WTC11 (cell line): ENCODE results near the gene KIAA0232. TPM values are rescaled to one million over a fixed set of nuclear protein-coding genes. Genes with fewer than 3 reads are reported as not detected.

ENCODE experiments used
- ATAC-seq: fragments of 200-7000 bp; cut with Tn5 transposase; 2 replicates; pipeline ENCODE4 v1.10.0; 2021; ENCODE audit warnings: mild to moderate bottlenecking, moderate library complexity
- CTCF ChIA-PET: fragments of 300-600 bp; sonication (Branson Sonifier 250); formaldehyde crosslinking; loops from one replicate; lab custom pipeline; 2021; ENCODE audit warnings: antibody characterized with exemption; lab: Charles Lee
- POLR2A ChIA-PET: fragments of 350-600 bp; sonication (Branson Sonifier 250); formaldehyde crosslinking; loops from one replicate; lab custom pipeline; 2021; ENCODE audit warnings: antibody characterized with exemption; lab: Charles Lee
- DNase-seq: peaks from one replicate; pipeline ENCODE4 v3.0.0; 2021; ENCODE audit warnings: low spot score
- H3K27ac Mint-ChIP-seq: 2 replicates; pipeline ENCODE4 v1.8.0; 2021; ENCODE audit warnings: mixed read lengths
- H3K27me3 Mint-ChIP-seq: 2 replicates; pipeline ENCODE4 v1.8.0; 2021; ENCODE audit warnings: low read depth, mild to moderate bottlenecking, moderate library complexity, mixed read lengths
- H3K36me3 Mint-ChIP-seq: 2 replicates; pipeline ENCODE4 v1.8.0; 2021; ENCODE audit warnings: mixed read lengths
- H3K4me1 Mint-ChIP-seq: 2 replicates; pipeline ENCODE4 v1.8.0; 2022; ENCODE audit warnings: mixed read lengths
- H3K4me3 Mint-ChIP-seq: 2 replicates; pipeline ENCODE4 v1.8.0; 2021; ENCODE audit warnings: mild to moderate bottlenecking, moderate library complexity, mixed read lengths
- H3K9me3 Mint-ChIP-seq: 2 replicates; pipeline ENCODE4 v1.8.0; 2021; ENCODE audit warnings: mixed read lengths
- CREB1 ChIP-seq: sonication (generic); formaldehyde crosslinking; IDR thresholded peaks from 2 replicates; pipeline ENCODE4 v1.8.0; 2023; ENCODE audit warnings: mild to moderate bottlenecking, missing genetic modification reagents
- ESRRA ChIP-seq: sonication (generic); formaldehyde crosslinking; IDR thresholded peaks from 2 replicates; pipeline ENCODE4 v1.8.1; 2022; ENCODE audit warnings: mild to moderate bottlenecking, missing genetic modification reagents, borderline replicate concordance
- ETV6 ChIP-seq: sonication (generic); formaldehyde crosslinking; IDR thresholded peaks from 2 replicates; pipeline ENCODE4 v1.8.1; 2022; ENCODE audit warnings: mild to moderate bottlenecking, missing genetic modification reagents
- FOXJ3 ChIP-seq: sonication (generic); formaldehyde crosslinking; IDR thresholded peaks from 2 replicates; pipeline ENCODE4 v1.9.0; 2021; ENCODE audit warnings: missing genetic modification reagents, mild to moderate bottlenecking, borderline replicate concordance
- GRHL2 ChIP-seq: fragments of 250-450 bp; sonication (Bioruptor Pico); IDR thresholded peaks from 2 replicates; pipeline ENCODE4 v1.8.0; 2022; ENCODE audit warnings: mild to moderate bottlenecking, moderate library complexity; ENCODE audit not compliant: insufficient replicate concordance, severe bottlenecking
- JAZF1 ChIP-seq: fragments of 250-450 bp; sonication (Bioruptor Pico); IDR thresholded peaks from 2 replicates; pipeline ENCODE4 v1.9.0; 2021; ENCODE audit warnings: moderate library complexity, mild to moderate bottlenecking, inconsistent platforms
- KAT7 ChIP-seq: sonication (generic); formaldehyde crosslinking; IDR thresholded peaks from 2 replicates; pipeline ENCODE4 v1.8.1; 2023; ENCODE audit warnings: missing genetic modification reagents, mild to moderate bottlenecking, borderline replicate concordance
- MYBL2 ChIP-seq: sonication (generic); formaldehyde crosslinking; IDR thresholded peaks from 2 replicates; pipeline ENCODE4 v1.8.1; 2023; ENCODE audit warnings: mild to moderate bottlenecking, moderate library complexity, missing genetic modification reagents
- NFYB ChIP-seq: sonication (generic); formaldehyde crosslinking; conservative IDR thresholded peaks from 2 replicates; pipeline ENCODE4 v1.8.0; 2022; ENCODE audit warnings: low read depth, missing genetic modification reagents
- NR1H2 ChIP-seq: sonication (generic); formaldehyde crosslinking; IDR thresholded peaks from 2 replicates; pipeline ENCODE4 v1.9.0; 2021; ENCODE audit warnings: mild to moderate bottlenecking, moderate library complexity, missing genetic modification reagents
- NR3C1 ChIP-seq: sonication (generic); formaldehyde crosslinking; conservative IDR thresholded peaks from 2 replicates; pipeline ENCODE4 v1.8.1; 2023; ENCODE audit warnings: low read depth, mild to moderate bottlenecking, missing genetic modification reagents
- SMAD3 ChIP-seq: sonication (generic); formaldehyde crosslinking; IDR thresholded peaks from 2 replicates; pipeline ENCODE4 v1.8.0; 2022; ENCODE audit warnings: missing genetic modification reagents, mild to moderate bottlenecking, borderline replicate concordance
- SOX15 ChIP-seq: fragments of 250-450 bp; sonication (Bioruptor Pico); IDR thresholded peaks from 2 replicates; pipeline ENCODE4 v1.9.0; 2021; ENCODE audit warnings: mild to moderate bottlenecking
- SP1 ChIP-seq: sonication (generic); formaldehyde crosslinking; conservative IDR thresholded peaks from 2 replicates; pipeline ENCODE4 v1.8.1; 2022; ENCODE audit warnings: missing genetic modification reagents
- ZBTB21 ChIP-seq: sonication (generic); formaldehyde crosslinking; IDR thresholded peaks from 2 replicates; pipeline ENCODE4 v1.8.1; 2023; ENCODE audit warnings: mild to moderate bottlenecking, missing genetic modification reagents, borderline replicate concordance
- ZNF317 ChIP-seq: sonication (generic); formaldehyde crosslinking; IDR thresholded peaks from 2 replicates; pipeline ENCODE4 v1.8.1; 2023; ENCODE audit warnings: low read depth, mild to moderate bottlenecking, moderate library complexity, missing genetic modification reagents, borderline replicate concordance
- total RNA-seq: library from RNA; stranded (reverse); gene quantifications from 3 replicates; pipeline ENCODE4 v1.2.3, GENCODE V29; 2021
- TF ChIP-seq, protein P1 (sequence below): fragments of 250-450 bp; sonication (Bioruptor Pico); IDR thresholded peaks from 2 replicates; pipeline ENCODE4 v1.9.0; 2021; ENCODE audit warnings: moderate library complexity, mild to moderate bottlenecking, inconsistent platforms, borderline replicate concordance
- TF ChIP-seq, protein P2 (sequence below): sonication (generic); formaldehyde crosslinking; IDR thresholded peaks from 2 replicates; pipeline ENCODE4 v1.8.0; 2023; ENCODE audit warnings: missing genetic modification reagents, mild to moderate bottlenecking, borderline replicate concordance
- TF ChIP-seq, protein P3 (sequence below): sonication (generic); formaldehyde crosslinking; IDR thresholded peaks from 2 replicates; pipeline ENCODE4 v1.8.0; 2022; ENCODE audit warnings: mild to moderate bottlenecking, missing genetic modification reagents
- TF ChIP-seq, protein P4 (sequence below): sonication (generic); formaldehyde crosslinking; IDR thresholded peaks from 2 replicates; pipeline ENCODE4 v1.8.1; 2022; ENCODE audit warnings: mild to moderate bottlenecking, missing genetic modification reagents, moderate library complexity, borderline replicate concordance
- TF ChIP-seq, protein P5 (sequence below): fragments of 250-450 bp; sonication (Bioruptor Pico); IDR thresholded peaks from 2 replicates; pipeline ENCODE4 v1.8.0; 2021; ENCODE audit warnings: mild to moderate bottlenecking
- TF ChIP-seq, protein P6 (sequence below): fragments of 250-450 bp; sonication (Bioruptor Pico); IDR thresholded peaks from 2 replicates; pipeline ENCODE4 v1.9.0; 2021; ENCODE audit warnings: mild to moderate bottlenecking

The KIAA0232 gene
- total RNA-seq, 1 experiment from 2014 or later, result 23.2 TPM

DNA sequence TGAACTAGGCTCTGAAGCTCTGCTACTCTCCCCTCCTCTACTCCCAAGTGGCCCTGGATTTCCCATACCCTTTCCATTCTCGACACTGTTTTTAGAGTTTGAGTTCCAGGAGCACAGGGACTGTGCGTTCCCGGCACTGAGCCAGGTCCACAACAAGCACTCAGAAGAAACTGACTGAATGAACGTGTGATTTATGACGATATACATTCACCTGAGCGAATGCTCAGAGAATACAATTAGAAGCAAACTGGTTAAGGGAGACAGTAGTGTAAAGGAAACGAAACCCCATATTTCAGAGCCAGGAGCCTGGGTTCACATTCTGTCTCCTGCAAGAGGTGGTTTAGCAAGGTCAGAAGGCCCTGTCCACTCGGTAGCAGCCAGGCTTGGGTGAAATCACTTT lies 1.4 kb upstream of the KIAA0232 start:
- no peak for DNase-seq
- H3K27me3 Mint-ChIP-seq, result peaks cover 6% of the 10 kb centered on the region
- TF ChIP-seq NR1H2 (CRISPR knock-in tag) (no peak), ZNF317 (no peak), FOXJ3 (CRISPR knock-in tag) (no peak), ESRRA (CRISPR knock-in tag) (no peak), JAZF1 (no peak), KAT7 (no peak), GRHL2 (CRISPR knock-in tag) (no peak), MYBL2 (CRISPR knock-in tag) (no peak)
- TF ChIP-seq, protein P1, sequence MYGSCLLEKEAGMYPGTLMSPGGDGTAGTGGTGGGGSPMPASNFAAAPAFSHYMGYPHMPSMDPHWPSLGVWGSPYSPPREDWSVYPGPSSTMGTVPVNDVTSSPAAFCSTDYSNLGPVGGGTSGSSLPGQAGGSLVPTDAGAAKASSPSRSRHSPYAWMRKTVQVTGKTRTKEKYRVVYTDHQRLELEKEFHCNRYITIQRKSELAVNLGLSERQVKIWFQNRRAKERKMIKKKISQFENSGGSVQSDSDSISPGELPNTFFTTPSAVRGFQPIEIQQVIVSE, result no peak
- TF ChIP-seq, protein P2, sequence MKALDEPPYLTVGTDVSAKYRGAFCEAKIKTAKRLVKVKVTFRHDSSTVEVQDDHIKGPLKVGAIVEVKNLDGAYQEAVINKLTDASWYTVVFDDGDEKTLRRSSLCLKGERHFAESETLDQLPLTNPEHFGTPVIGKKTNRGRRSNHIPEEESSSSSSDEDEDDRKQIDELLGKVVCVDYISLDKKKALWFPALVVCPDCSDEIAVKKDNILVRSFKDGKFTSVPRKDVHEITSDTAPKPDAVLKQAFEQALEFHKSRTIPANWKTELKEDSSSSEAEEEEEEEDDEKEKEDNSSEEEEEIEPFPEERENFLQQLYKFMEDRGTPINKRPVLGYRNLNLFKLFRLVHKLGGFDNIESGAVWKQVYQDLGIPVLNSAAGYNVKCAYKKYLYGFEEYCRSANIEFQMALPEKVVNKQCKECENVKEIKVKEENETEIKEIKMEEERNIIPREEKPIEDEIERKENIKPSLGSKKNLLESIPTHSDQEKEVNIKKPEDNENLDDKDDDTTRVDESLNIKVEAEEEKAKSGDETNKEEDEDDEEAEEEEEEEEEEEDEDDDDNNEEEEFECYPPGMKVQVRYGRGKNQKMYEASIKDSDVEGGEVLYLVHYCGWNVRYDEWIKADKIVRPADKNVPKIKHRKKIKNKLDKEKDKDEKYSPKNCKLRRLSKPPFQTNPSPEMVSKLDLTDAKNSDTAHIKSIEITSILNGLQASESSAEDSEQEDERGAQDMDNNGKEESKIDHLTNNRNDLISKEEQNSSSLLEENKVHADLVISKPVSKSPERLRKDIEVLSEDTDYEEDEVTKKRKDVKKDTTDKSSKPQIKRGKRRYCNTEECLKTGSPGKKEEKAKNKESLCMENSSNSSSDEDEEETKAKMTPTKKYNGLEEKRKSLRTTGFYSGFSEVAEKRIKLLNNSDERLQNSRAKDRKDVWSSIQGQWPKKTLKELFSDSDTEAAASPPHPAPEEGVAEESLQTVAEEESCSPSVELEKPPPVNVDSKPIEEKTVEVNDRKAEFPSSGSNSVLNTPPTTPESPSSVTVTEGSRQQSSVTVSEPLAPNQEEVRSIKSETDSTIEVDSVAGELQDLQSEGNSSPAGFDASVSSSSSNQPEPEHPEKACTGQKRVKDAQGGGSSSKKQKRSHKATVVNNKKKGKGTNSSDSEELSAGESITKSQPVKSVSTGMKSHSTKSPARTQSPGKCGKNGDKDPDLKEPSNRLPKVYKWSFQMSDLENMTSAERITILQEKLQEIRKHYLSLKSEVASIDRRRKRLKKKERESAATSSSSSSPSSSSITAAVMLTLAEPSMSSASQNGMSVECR, result no peak
- TF ChIP-seq, protein P3, sequence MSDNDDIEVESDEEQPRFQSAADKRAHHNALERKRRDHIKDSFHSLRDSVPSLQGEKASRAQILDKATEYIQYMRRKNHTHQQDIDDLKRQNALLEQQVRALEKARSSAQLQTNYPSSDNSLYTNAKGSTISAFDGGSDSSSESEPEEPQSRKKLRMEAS, result no peak
- ATAC-seq, result no peak
- ChIA-PET POLR2A (no interaction called here), CTCF (interaction anchor here (1.0 to 2.6 kb wide), 4 partner anchors 13 to 93 kb away, joined by 3 to 13 read pairs (median 5); no protein-coding TSS in a partner anchor)
- H3K9me3 Mint-ChIP-seq, result no peaks in the 10 kb centered on the region
- no peak overlapping the region for H3K27ac Mint-ChIP-seq
- H3K4me1 Mint-ChIP-seq, result peaks cover 46% of the 10 kb centered on the region
- H3K36me3 Mint-ChIP-seq, result no peaks in the 10 kb centered on the region
- H3K4me3 Mint-ChIP-seq, result peak overlapping the region; percentile 60

DNA sequence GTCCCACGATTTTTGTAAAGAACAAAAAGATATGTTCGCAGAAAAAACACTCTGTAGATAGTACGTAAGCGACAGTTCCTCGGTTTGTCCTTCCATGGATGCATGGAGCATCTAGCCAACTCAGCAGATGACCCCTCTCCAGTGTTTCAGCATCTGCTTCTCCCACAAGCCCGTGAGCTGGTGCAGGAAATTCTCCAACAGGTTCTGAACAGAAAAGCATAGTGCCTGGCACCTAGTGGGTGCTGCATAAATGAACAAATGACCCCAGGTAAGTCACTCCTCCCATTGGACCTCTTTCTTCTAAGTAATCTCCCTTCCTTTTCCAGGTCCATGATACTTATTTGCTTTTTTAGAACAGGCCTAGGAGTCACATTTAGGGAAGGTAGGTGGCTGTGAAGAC lies 966 bp upstream of the KIAA0232 start:
- Mint-ChIP-seq H3K4me3 (peak overlapping the region; percentile 60), H3K27ac (no peak overlapping the region), H3K9me3 (no peaks in the 10 kb centered on the region), H3K36me3 (no peaks in the 10 kb centered on the region), H3K27me3 (peaks cover 6% of the 10 kb centered on the region), H3K4me1 (peaks cover 46% of the 10 kb centered on the region)
- ChIA-PET POLR2A (no interaction called here), CTCF (interaction anchor here (1.0 to 1.4 kb wide), 2 partner anchors 19 to 92 kb away, joined by 3 to 4 read pairs; no protein-coding TSS in a partner anchor)
- no peak for TF ChIP-seq ETV6 (CRISPR knock-in tag)
- TF ChIP-seq, protein P3, result 0 out of 2 replicates have a peak, but pooled peaks have one; percentile 25
- no peak for DNase-seq
- ATAC-seq, result no peak

DNA sequence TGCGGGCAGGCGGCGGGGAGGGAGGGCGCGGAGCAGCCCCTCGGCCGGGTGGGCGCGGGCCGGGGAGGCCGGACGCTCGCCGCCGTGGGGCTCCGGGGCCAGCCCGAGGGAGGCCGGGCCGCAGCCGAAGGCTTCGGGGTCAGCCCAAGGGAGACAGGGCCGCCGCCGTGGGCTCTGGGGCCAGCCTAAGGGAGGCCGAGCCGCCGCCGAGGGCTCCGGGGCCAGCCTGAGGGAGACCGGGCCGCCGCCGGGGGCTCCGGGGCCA lies 251 bp downstream of the KIAA0232 start:
- H3K4me3 Mint-ChIP-seq, result no peak overlapping the region
- DNase-seq (no peak), ATAC-seq (no peak)
- CTCF ChIA-PET, result interaction anchor here (1.4 to 2.2 kb wide), 2 partner anchors 81 to 91 kb away, joined by 4 read pairs; no protein-coding TSS in a partner anchor
- POLR2A ChIA-PET, result no interaction called here
- peaks cover 44% of the 10 kb centered on the region for H3K4me1 Mint-ChIP-seq
- H3K36me3 Mint-ChIP-seq, result no peaks in the 10 kb centered on the region
- H3K9me3 Mint-ChIP-seq, result no peaks in the 10 kb centered on the region
- H3K27ac Mint-ChIP-seq, result no peak overlapping the region
- H3K27me3 Mint-ChIP-seq, result peaks cover 6% of the 10 kb centered on the region
- TF ChIP-seq NFYB (CRISPR knock-in tag) (no peak), ZNF317 (no peak), ZBTB21 (no peak), CREB1 (CRISPR knock-in tag) (no peak), ETV6 (CRISPR knock-in tag) (no peak), SOX15 (CRISPR knock-in tag) (no peak), SMAD3 (CRISPR knock-in tag) (no peak), NR3C1 (CRISPR knock-in tag) (no peak), SP1 (CRISPR knock-in tag) (no peak)
- TF ChIP-seq, protein P4, sequence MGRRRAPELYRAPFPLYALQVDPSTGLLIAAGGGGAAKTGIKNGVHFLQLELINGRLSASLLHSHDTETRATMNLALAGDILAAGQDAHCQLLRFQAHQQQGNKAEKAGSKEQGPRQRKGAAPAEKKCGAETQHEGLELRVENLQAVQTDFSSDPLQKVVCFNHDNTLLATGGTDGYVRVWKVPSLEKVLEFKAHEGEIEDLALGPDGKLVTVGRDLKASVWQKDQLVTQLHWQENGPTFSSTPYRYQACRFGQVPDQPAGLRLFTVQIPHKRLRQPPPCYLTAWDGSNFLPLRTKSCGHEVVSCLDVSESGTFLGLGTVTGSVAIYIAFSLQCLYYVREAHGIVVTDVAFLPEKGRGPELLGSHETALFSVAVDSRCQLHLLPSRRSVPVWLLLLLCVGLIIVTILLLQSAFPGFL, result no peak
- TF ChIP-seq, protein P5, sequence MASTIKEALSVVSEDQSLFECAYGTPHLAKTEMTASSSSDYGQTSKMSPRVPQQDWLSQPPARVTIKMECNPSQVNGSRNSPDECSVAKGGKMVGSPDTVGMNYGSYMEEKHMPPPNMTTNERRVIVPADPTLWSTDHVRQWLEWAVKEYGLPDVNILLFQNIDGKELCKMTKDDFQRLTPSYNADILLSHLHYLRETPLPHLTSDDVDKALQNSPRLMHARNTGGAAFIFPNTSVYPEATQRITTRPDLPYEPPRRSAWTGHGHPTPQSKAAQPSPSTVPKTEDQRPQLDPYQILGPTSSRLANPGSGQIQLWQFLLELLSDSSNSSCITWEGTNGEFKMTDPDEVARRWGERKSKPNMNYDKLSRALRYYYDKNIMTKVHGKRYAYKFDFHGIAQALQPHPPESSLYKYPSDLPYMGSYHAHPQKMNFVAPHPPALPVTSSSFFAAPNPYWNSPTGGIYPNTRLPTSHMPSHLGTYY (CRISPR knock-in tag), result no peak
- TF ChIP-seq, protein P6, sequence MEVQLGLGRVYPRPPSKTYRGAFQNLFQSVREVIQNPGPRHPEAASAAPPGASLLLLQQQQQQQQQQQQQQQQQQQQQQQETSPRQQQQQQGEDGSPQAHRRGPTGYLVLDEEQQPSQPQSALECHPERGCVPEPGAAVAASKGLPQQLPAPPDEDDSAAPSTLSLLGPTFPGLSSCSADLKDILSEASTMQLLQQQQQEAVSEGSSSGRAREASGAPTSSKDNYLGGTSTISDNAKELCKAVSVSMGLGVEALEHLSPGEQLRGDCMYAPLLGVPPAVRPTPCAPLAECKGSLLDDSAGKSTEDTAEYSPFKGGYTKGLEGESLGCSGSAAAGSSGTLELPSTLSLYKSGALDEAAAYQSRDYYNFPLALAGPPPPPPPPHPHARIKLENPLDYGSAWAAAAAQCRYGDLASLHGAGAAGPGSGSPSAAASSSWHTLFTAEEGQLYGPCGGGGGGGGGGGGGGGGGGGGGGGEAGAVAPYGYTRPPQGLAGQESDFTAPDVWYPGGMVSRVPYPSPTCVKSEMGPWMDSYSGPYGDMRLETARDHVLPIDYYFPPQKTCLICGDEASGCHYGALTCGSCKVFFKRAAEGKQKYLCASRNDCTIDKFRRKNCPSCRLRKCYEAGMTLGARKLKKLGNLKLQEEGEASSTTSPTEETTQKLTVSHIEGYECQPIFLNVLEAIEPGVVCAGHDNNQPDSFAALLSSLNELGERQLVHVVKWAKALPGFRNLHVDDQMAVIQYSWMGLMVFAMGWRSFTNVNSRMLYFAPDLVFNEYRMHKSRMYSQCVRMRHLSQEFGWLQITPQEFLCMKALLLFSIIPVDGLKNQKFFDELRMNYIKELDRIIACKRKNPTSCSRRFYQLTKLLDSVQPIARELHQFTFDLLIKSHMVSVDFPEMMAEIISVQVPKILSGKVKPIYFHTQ (CRISPR knock-in tag), result no peak
